GM23338 (cell line): ENCODE results near the gene WDR37. TPM values are rescaled to one million over a fixed set of nuclear protein-coding genes. Genes with fewer than 3 reads are reported as not detected.
A peak's percentile ranks its signal among the peaks of the same experiment; 100 is the strongest.

Experiments used
- ATAC-seq: fragments of 200-7000 bp; cut with Tn5 transposase; 3 replicates; pipeline ENCODE4 v1.9.1; 2020
- DNase-seq: peaks from one replicate; pipeline ENCODE4 v3.0.0-alpha.2; 2015; ENCODE audit warnings: low spot score
- H2AFZ ChIP-seq: fragments of 200-600 bp; sonication (generic); 2 replicates; pipeline ENCODE4 v1.8.0; 2016; ENCODE audit warnings: antibody characterized with exemption, mild to moderate bottlenecking, moderate library complexity
- H3F3A ChIP-seq: fragments of 200-600 bp; sonication (generic); replicated peaks from 2 replicates; pipeline ENCODE4 v1.8.0; 2017; ENCODE audit warnings: antibody characterized with exemption, mixed run types, low read depth
- H3K27ac ChIP-seq: fragments of 200-600 bp; sonication (generic); 2 replicates; pipeline ENCODE4 v1.6.1; 2016; ENCODE audit warnings: low read depth
- H3K27me3 ChIP-seq: fragments of 200-600 bp; sonication (generic); 2 replicates; pipeline ENCODE4 v1.8.0; 2016; ENCODE audit warnings: mild to moderate bottlenecking, mixed run types, moderate library complexity; ENCODE audit not compliant: insufficient read depth
- H3K36me3 ChIP-seq: fragments of 200-600 bp; sonication (generic); 2 replicates; pipeline ENCODE4 v1.8.0; 2016; ENCODE audit warnings: mild to moderate bottlenecking; ENCODE audit not compliant: insufficient read depth
- H3K4me1 ChIP-seq: fragments of 200-600 bp; sonication (generic); 2 replicates; pipeline ENCODE4 v1.8.0; 2016; ENCODE audit warnings: mild to moderate bottlenecking, moderate library complexity; ENCODE audit not compliant: insufficient read depth
- H3K4me2 ChIP-seq: fragments of 200-600 bp; sonication (generic); 2 replicates; pipeline ENCODE4 v1.7.1; 2017; ENCODE audit warnings: mixed run types
- H3K4me3 ChIP-seq: fragments of 200-600 bp; sonication (generic); 2 replicates; pipeline ENCODE4 v1.6.1; 2016; ENCODE audit warnings: mixed run types
- H3K79me2 ChIP-seq: fragments of 200-600 bp; sonication (generic); replicated peaks from 2 replicates; pipeline ENCODE4 v1.8.0; 2017; ENCODE audit warnings: mild to moderate bottlenecking; ENCODE audit not compliant: insufficient read depth
- H3K9me2 ChIP-seq: fragments of 200-600 bp; sonication (generic); 2 replicates; pipeline ENCODE4 v1.8.0; 2017; ENCODE audit not compliant: insufficient read depth
- H4K20me1 ChIP-seq: fragments of 200-600 bp; sonication (generic); replicated peaks from 2 replicates; pipeline ENCODE4 v1.8.0; 2017; ENCODE audit warnings: mild to moderate bottlenecking; ENCODE audit not compliant: insufficient read depth
- H3K27ac Mint-ChIP-seq: 2 replicates; pipeline ENCODE4 v1.8.0; 2020; ENCODE audit warnings: inconsistent platforms, mild to moderate bottlenecking, moderate library complexity, mixed read lengths
- H3K27me3 Mint-ChIP-seq: 3 replicates; pipeline ENCODE4 v1.8.0; 2022; ENCODE audit warnings: low read depth, mild to moderate bottlenecking, moderate library complexity, mixed read lengths, inconsistent platforms; ENCODE audit not compliant: insufficient read depth, poor library complexity
- H3K36me3 Mint-ChIP-seq: 3 replicates; pipeline ENCODE4 v1.8.0; 2021; ENCODE audit warnings: low read depth, mild to moderate bottlenecking, inconsistent platforms, moderate library complexity, mixed read lengths
- H3K4me1 Mint-ChIP-seq: 3 replicates; pipeline ENCODE4 v1.8.0; 2020; ENCODE audit warnings: mild to moderate bottlenecking, inconsistent platforms, mixed read lengths
- H3K4me3 Mint-ChIP-seq: 3 replicates; pipeline ENCODE4 v1.8.0; 2021; ENCODE audit warnings: moderate library complexity, mild to moderate bottlenecking, inconsistent platforms, mixed read lengths
- H3K9me3 Mint-ChIP-seq: 3 replicates; pipeline ENCODE4 v1.8.0; 2020; ENCODE audit warnings: moderate library complexity, mild to moderate bottlenecking, inconsistent platforms, mixed read lengths
- CTCF ChIP-seq, 2 experiments: fragments of 200-600 bp in 1 of 2; sonication (generic) in 1 of 2; conservative IDR thresholded peaks; 2 replicates each; pipeline versions ENCODE4 v1.5.1 to v1.6.1; 2016 to 2017; ENCODE audit warnings: antibody characterized with exemption in 2 of 2, low read depth in 2 of 2, mild to moderate bottlenecking in 2 of 2, moderate library complexity in 1 of 2
- EZH2 ChIP-seq: fragments of 200-600 bp; sonication (generic); IDR thresholded peaks from one replicate; pipeline ENCODE4 v1.8.0; 2017; ENCODE audit warnings: antibody characterized with exemption, mild to moderate bottlenecking, low read depth; ENCODE audit not compliant: unreplicated experiment
- NANOG ChIP-seq: IDR thresholded peaks from 2 replicates; pipeline ENCODE4 v1.6.1; 2016; ENCODE audit warnings: antibody characterized with exemption, borderline replicate concordance
- POLR2AphosphoS5 ChIP-seq: IDR thresholded peaks from 2 replicates; pipeline ENCODE4 v1.6.1; 2016; ENCODE audit warnings: antibody characterized with exemption, low read depth
- REST ChIP-seq: IDR thresholded peaks from one replicate; pipeline ENCODE4 v1.6.1; 2018; ENCODE audit warnings: antibody characterized with exemption; ENCODE audit not compliant: unreplicated experiment
- STAT1 ChIP-seq: IDR thresholded peaks from one replicate; pipeline ENCODE4 v1.6.1; 2016; ENCODE audit warnings: antibody characterized with exemption; ENCODE audit not compliant: unreplicated experiment
- ZNF114 ChIP-seq: fragments of 250-450 bp; sonication (Bioruptor Pico); IDR thresholded peaks from 2 replicates; pipeline ENCODE4 v1.5.0; 2020; ENCODE audit warnings: mild to moderate bottlenecking, moderate library complexity
- ZNF462 ChIP-seq: fragments of 250-450 bp; sonication (Bioruptor Pico); IDR thresholded peaks from 2 replicates; pipeline ENCODE4 v1.5.0; 2020; ENCODE audit warnings: mild to moderate bottlenecking, moderate library complexity
- polyA plus RNA-seq: library from polyadenylated mRNA; unstranded; fragments of >200 nt; fragmentation: Nextera tagmentation; extraction: Ambion mirVana; gene quantifications from 2 replicates; pipeline ENCODE4 v1.2.1, GENCODE V29; 2016
- total RNA-seq: library from RNA; depleted of rRNA; stranded (reverse); fragments of >200 nt; shearing (Covaris generic); gene quantifications from 2 replicates; pipeline ENCODE4 v1.2.3, GENCODE V29; 2014

Gene WDR37
- total and polyA plus RNA-seq, 2 experiments from 2014 or later, result 6.0 to 10.2 TPM

- TF ChIP-seq ZNF114 (CRISPR knock-in tag) (no peak), CTCF (conservative IDR thresholded peaks at IDR 0.05; ENCODE audit: low read depth in 2 of 2) (no peak), EZH2 (no peak), STAT1 (no peak), POLR2AphosphoS5 (no peak)
Observed at GRCh38 chr10:1103551-1103950, 47.4 kb downstream of the WDR37 start (continued).

- Mint-ChIP-seq H3K27me3 (peaks cover 10% of the 10 kb centered on the region), H3K36me3 (peaks cover 59% of the 10 kb centered on the region), H3K27ac (no peak overlapping the region), H3K9me3 (no peaks in the 10 kb centered on the region), H3K4me3 (no peak overlapping the region), H3K4me1 (peaks cover 22% of the 10 kb centered on the region)
- Histone ChIP-seq H3K4me3 (no peak overlapping the region), H3K9me2 (no peaks in the 10 kb centered on the region), H2AFZ (no peak overlapping the region), H3K36me3 (no peaks in the 10 kb centered on the region), H3K27ac (0 out of 2 replicates have a peak overlapping the region, but pooled peaks have one; percentile 50), H4K20me1 (no peaks in the 10 kb centered on the region; the same call in 1 of the 2 replicates), H3F3A (no peaks in the 10 kb centered on the region), H3K79me2 (0 out of 2 replicates have a peak, but pooled peaks cover 2% of the 10 kb centered on the region), H3K4me2 (no peak overlapping the region), H3K27me3 (no peaks in the 10 kb centered on the region), H3K4me1 (no peaks in the 10 kb centered on the region)
- DNase-seq, result no peak
- no peak for ATAC-seq
- TF ChIP-seq STAT1, result no peak
- no peak for TF ChIP-seq ZNF462 (CRISPR knock-in tag)
- TF ChIP-seq REST, result no peak
- TF ChIP-seq NANOG, result no peak
Observed at GRCh38 chr10:1104971-1105370, 48.8 kb downstream of the WDR37 start.
